Endodermal cell (in vitro differentiated cells): Measurements from ENCODE around the gene ARID5B. TPM values are rescaled to one million over a fixed set of nuclear protein-coding genes. Genes with fewer than 3 reads are reported as not detected.

Source experiments
- DNase-seq: peaks from one replicate; pipeline ENCODE4 v3.0.0-alpha.2; 2017
- H3K27ac ChIP-seq: 2 replicates; pipeline ENCODE4 v1.5.1; 2013; ENCODE audit warnings: mild to moderate bottlenecking, low read depth, low read length, moderate library complexity
- H3K27me3 ChIP-seq: 2 replicates; pipeline ENCODE4 v1.6.1; 2013; ENCODE audit warnings: mild to moderate bottlenecking, low read length, moderate library complexity; ENCODE audit not compliant: insufficient read depth, control insufficient read depth, poor library complexity, severe bottlenecking
- H3K36me3 ChIP-seq: 2 replicates; pipeline ENCODE4 v1.7.0; 2013; ENCODE audit warnings: mild to moderate bottlenecking, low read length, moderate library complexity; ENCODE audit not compliant: control insufficient read depth, insufficient read depth
- H3K4me1 ChIP-seq: one replicate; pipeline ENCODE4 v1.7.0; 2013; ENCODE audit warnings: low read length; ENCODE audit not compliant: control insufficient read depth, insufficient read depth
- H3K4me3 ChIP-seq: 2 replicates; pipeline ENCODE4 v1.5.1; 2013; ENCODE audit warnings: mild to moderate bottlenecking, low read length, moderate library complexity
- H3K9ac ChIP-seq: 2 replicates; pipeline ENCODE4 v1.6.1; 2013; ENCODE audit warnings: mild to moderate bottlenecking, low read length, moderate library complexity; ENCODE audit not compliant: poor library complexity, severe bottlenecking; ENCODE audit errors: extremely low read depth
- H3K9me3 ChIP-seq: 2 replicates; pipeline ENCODE4 v1.6.1; 2013; ENCODE audit warnings: mild to moderate bottlenecking, low read length, moderate library complexity; ENCODE audit not compliant: control insufficient read depth
- H3K27ac Mint-ChIP-seq: 2 replicates; pipeline ENCODE4 v1.8.0; 2020; ENCODE audit warnings: mixed read lengths
- H3K27me3 Mint-ChIP-seq: 2 replicates; pipeline ENCODE4 v1.8.0; 2021; ENCODE audit warnings: mild to moderate bottlenecking, mixed read lengths; ENCODE audit not compliant: insufficient read depth
- H3K36me3 Mint-ChIP-seq: 2 replicates; pipeline ENCODE4 v1.8.0; 2020; ENCODE audit warnings: low read depth, mixed read lengths
- H3K4me1 Mint-ChIP-seq: 2 replicates; pipeline ENCODE4 v1.8.0; 2020; ENCODE audit warnings: mixed read lengths
- H3K4me3 Mint-ChIP-seq: 2 replicates; pipeline ENCODE4 v1.8.0; 2020; ENCODE audit warnings: mild to moderate bottlenecking, moderate library complexity, mixed read lengths
- H3K9me3 Mint-ChIP-seq: 2 replicates; pipeline ENCODE4 v1.8.0; 2020; ENCODE audit warnings: mild to moderate bottlenecking, mixed read lengths
- CTCF ChIP-seq: fragments of 200-600 bp; sonication (generic); conservative IDR thresholded peaks from 2 replicates; pipeline ENCODE4 v1.5.0; 2021; ENCODE audit warnings: antibody characterized with exemption, mild to moderate bottlenecking
- WGBS, 2 experiments: methylation state at CpG; one replicate each; pipeline versions ENCODE4 v1.1.5 to v1.1.7; 2013; ENCODE audit warnings: missing lambda C conversion rate in 2 of 2, mixed read lengths in 1 of 2; ENCODE audit not compliant: insufficient coverage in 1 of 2, insufficient read length in 1 of 2; 5-methylcytosine and 5-hydroxymethylcytosine counted together
- total RNA-seq, 2 donors: library from RNA; stranded (reverse); fragmentation: NEBNext Ultra II Directional in 1 of 2; extraction: Animal tissue kit (Norgen Biotek cat#: 25700) in 1 of 2; gene quantifications; 2 replicates in 1 of 2; 3 replicates in 1 of 2; pipeline ENCODE4 v1.2.1, GENCODE V29; 2021

The ARID5B gene
- total RNA-seq, 2 donors from 2014 or later: 1.2 to 1.8 TPM

GRCh38 chr10:61941202-61941681 is 39.7 kb downstream of the ARID5B start:
- DNase-seq: no peak
- Mint-ChIP-seq H3K4me3 (no peak overlapping the region), H3K4me1 (peaks cover 21% of the 10 kb centered on the region), H3K9me3 (no peaks in the 10 kb centered on the region), H3K27me3 (no peaks in the 10 kb centered on the region), H3K36me3 (no peaks in the 10 kb centered on the region), H3K27ac (no peak overlapping the region)
- no peaks in the 10 kb centered on the region for H3K9me3 ChIP-seq
- H3K27ac ChIP-seq: no peak overlapping the region
- H3K4me3 ChIP-seq: no peak overlapping the region
- TF ChIP-seq CTCF: no peak
- no peaks in the 10 kb centered on the region for H3K4me1 ChIP-seq
- WGBS, 2 experiments: 92% methylated on average over 4 of the region's 4 CpGs
- H3K9ac ChIP-seq: no peak overlapping the region
- H3K36me3 ChIP-seq: no peaks in the 10 kb centered on the region
- no peaks in the 10 kb centered on the region for H3K27me3 ChIP-seq

GRCh38 chr10:61942604-61943461 is 41.3 kb downstream of the ARID5B start:
- Histone ChIP-seq H3K36me3 (no peaks in the 10 kb centered on the region), H3K9me3 (no peaks in the 10 kb centered on the region), H3K4me3 (no peak overlapping the region), H3K27ac (no peak overlapping the region), H3K9ac (no peak overlapping the region), H3K27me3 (no peaks in the 10 kb centered on the region), H3K4me1 (no peaks in the 10 kb centered on the region)
- Mint-ChIP-seq H3K36me3 (no peaks in the 10 kb centered on the region), H3K27ac (no peak overlapping the region), H3K9me3 (no peaks in the 10 kb centered on the region), H3K4me3 (no peak overlapping the region), H3K27me3 (no peaks in the 10 kb centered on the region), H3K4me1 (peaks cover 14% of the 10 kb centered on the region)
- WGBS, 2 experiments: 93 to 97% methylated on average over 2 to 5 of the region's 5 CpGs
- no peak for TF ChIP-seq CTCF
- no peak for DNase-seq

GRCh38 chr10:61943674-61944378 is 42.3 kb downstream of the ARID5B start:
- no peak for TF ChIP-seq CTCF
- Mint-ChIP-seq H3K27me3 (peaks cover 3% of the 10 kb centered on the region), H3K36me3 (no peaks in the 10 kb centered on the region), H3K4me1 (peaks cover 7% of the 10 kb centered on the region), H3K27ac (no peak overlapping the region), H3K9me3 (no peaks in the 10 kb centered on the region), H3K4me3 (no peak overlapping the region)
- Histone ChIP-seq H3K27ac (no peak overlapping the region), H3K9ac (no peak overlapping the region), H3K4me3 (no peak overlapping the region), H3K4me1 (no peaks in the 10 kb centered on the region), H3K9me3 (no peaks in the 10 kb centered on the region), H3K36me3 (no peaks in the 10 kb centered on the region), H3K27me3 (no peaks in the 10 kb centered on the region)
- DNase-seq: no peak
- whole genome bisulfite sequencing, 2 experiments: 80 to 100% methylated on average over 1 of the region's 1 CpG
